Stimulated activated CD4-positive, alpha-beta T cell treated with anti-CD3 and anti-CD28 coated beads, Interleukin-2, amount 100 ng/mL, for 4 hours (primary cell): ENCODE results near the gene ACOT7.

ENCODE experiments used
- DNase-seq: peaks from one replicate; pipeline ENCODE4 v3.0.0-alpha.2; 2020; ENCODE audit warnings: low read depth

The ACOT7 gene

GRCh38 chr1:6285336-6285735 lies 108.2 kb downstream of the ACOT7 start:
- DNase-seq, result no peak

- no peak for DNase-seq
Observed at GRCh38 chr1:6282577-6283270, 110.8 kb downstream of the ACOT7 start.

GRCh38 chr1:6281511-6282402 lies 111.8 kb downstream of the ACOT7 start:
- DNase-seq, result no peak

GRCh38 chr1:6280761-6281451 lies 112.7 kb downstream of the ACOT7 start:
- no peak for DNase-seq

GRCh38 chr1:6279613-6280383 lies 113.8 kb downstream of the ACOT7 start:
- DNase-seq, result no peak

- DNase-seq, result no peak
Observed at GRCh38 chr1:6279066-6279465, 114.5 kb downstream of the ACOT7 start.

- no peak for DNase-seq
Observed at GRCh38 chr1:6278263-6278662, 115.3 kb downstream of the ACOT7 start.

- DNase-seq, result no peak
Observed at GRCh38 chr1:6276811-6277555, 116.6 kb downstream of the ACOT7 start.

- no peak for DNase-seq
Observed at GRCh38 chr1:6275826-6276782, 117.5 kb downstream of the ACOT7 start.

GRCh38 chr1:6274622-6275139 lies 118.9 kb downstream of the ACOT7 start:
- DNase-seq, result no peak

GRCh38 chr1:6274102-6274501 lies 119.5 kb downstream of the ACOT7 start:
- DNase-seq, result no peak

GRCh38 chr1:6273380-6273891 lies 120.1 kb downstream of the ACOT7 start:
- DNase-seq, result no peak

GRCh38 chr1:6272868-6273267 lies 120.7 kb downstream of the ACOT7 start:
- no peak for DNase-seq

- DNase-seq, result no peak
Observed at GRCh38 chr1:6272452-6272851, 121.1 kb downstream of the ACOT7 start.

GRCh38 chr1:6271554-6271953 lies 122.0 kb downstream of the ACOT7 start:
- DNase-seq, result no peak

- no peak for DNase-seq
Observed at GRCh38 chr1:6271006-6271405, 122.6 kb downstream of the ACOT7 start.

GRCh38 chr1:6270401-6270800 lies 123.2 kb downstream of the ACOT7 start:
- no peak for DNase-seq

GRCh38 chr1:6269720-6270400 lies 123.7 kb downstream of the ACOT7 start:
- DNase-seq, result no peak

GRCh38 chr1:6269296-6269695 lies 124.3 kb downstream of the ACOT7 start:
- no peak for DNase-seq
